Measurements from ENCODE around the gene CRYGB.

DNA sequence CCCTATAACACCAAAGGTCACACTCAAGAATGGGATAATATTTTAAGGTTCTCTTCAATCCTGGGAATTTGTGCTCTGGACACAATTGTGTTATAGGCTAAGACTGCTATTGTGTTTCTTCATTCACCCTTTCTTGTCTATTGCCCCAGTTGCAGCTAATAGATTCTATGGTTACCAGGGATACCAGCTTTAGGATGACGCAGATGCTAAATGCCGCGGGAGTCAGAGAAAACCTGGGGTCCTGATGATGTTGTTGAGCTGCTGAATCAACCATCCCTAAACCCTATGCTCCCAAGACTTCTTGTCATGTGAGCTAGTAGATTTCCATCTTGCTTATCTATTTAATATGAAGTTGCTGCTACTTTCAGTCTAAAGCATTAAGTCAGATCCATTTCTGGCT, 27.0 kb downstream of the CRYGB start:
- TF ChIP-seq CTCF (conservative IDR thresholded peaks at IDR 0.05; ENCODE audit: low read length) (no peak), EZH2phosphoT487 (IDR thresholded peaks at IDR 0.05; ENCODE audit: borderline replicate concordance, low read depth, low read length) (no peak)

Data from OCI-LY7 (cell line).